ENCODE data around the gene HLA-DOA.
A peak's percentile ranks its signal among the peaks of the same experiment; 100 is the strongest.

Gene HLA-DOA

GRCh38 chr6:32972353-32973143 lies 36.8 kb downstream of the HLA-DOA start:
- TF ChIP-seq POLR2AphosphoS5 (IDR thresholded peaks at IDR 0.05; ENCODE audit: low read depth, low read length) (no peak; the same call in 1 of the 2 replicates), TAF1 (IDR thresholded peaks at IDR 0.05; ENCODE audit: borderline replicate concordance, insufficient read depth, low read length) (peak; percentile 34; the same call in 1 of the 2 replicates)

GRCh38 chr6:32971581-32972352 lies 37.6 kb downstream of the HLA-DOA start:
- TF ChIP-seq TAF1 (IDR thresholded peaks at IDR 0.05; ENCODE audit: borderline replicate concordance, insufficient read depth, low read length) (peak; percentile 99), FOXP2 (optimal IDR thresholded peaks at IDR 0.05; ENCODE audit: borderline replicate concordance, extremely low read depth, extremely low read length, insufficient read depth) (no peak), POLR2AphosphoS5 (IDR thresholded peaks at IDR 0.05; ENCODE audit: low read depth, low read length) (peak; percentile 99), SIN3A (IDR thresholded peaks at IDR 0.05; ENCODE audit: borderline replicate concordance, insufficient read depth, low read length) (peak; percentile 76; the same call in 1 of the 2 replicates), REST (IDR thresholded peaks at IDR 0.05; ENCODE audit: insufficient read depth in 1 of 2, low read depth in 2 of 2, low read length in 2 of 2) (peak in 1 of 2 experiments; percentile 45; a peak in 2 of 4 replicates)

- TF ChIP-seq REST (IDR thresholded peaks at IDR 0.05; ENCODE audit: insufficient read depth in 1 of 2, low read depth in 2 of 2, low read length in 2 of 2) (no peak), TAF1 (IDR thresholded peaks at IDR 0.05; ENCODE audit: borderline replicate concordance, insufficient read depth, low read length) (no peak), SIN3A (IDR thresholded peaks at IDR 0.05; ENCODE audit: borderline replicate concordance, insufficient read depth, low read length) (no peak), POLR2AphosphoS5 (IDR thresholded peaks at IDR 0.05; ENCODE audit: low read depth, low read length) (no peak; the same call in 1 of the 2 replicates), FOXP2 (optimal IDR thresholded peaks at IDR 0.05; ENCODE audit: borderline replicate concordance, extremely low read depth, extremely low read length, insufficient read depth) (no peak)
Measured at GRCh38 chr6:32971242-32971580, 38.2 kb downstream of the HLA-DOA start.

GRCh38 chr6:32970413-32971241 lies 38.8 kb downstream of the HLA-DOA start:
- TF ChIP-seq REST (IDR thresholded peaks at IDR 0.05; ENCODE audit: insufficient read depth in 1 of 2, low read depth in 2 of 2, low read length in 2 of 2) (no peak), TAF1 (IDR thresholded peaks at IDR 0.05; ENCODE audit: borderline replicate concordance, insufficient read depth, low read length) (peak; percentile 71; the same call in 1 of the 2 replicates), POLR2AphosphoS5 (IDR thresholded peaks at IDR 0.05; ENCODE audit: low read depth, low read length) (peak; percentile 51; the same call in 1 of the 2 replicates)

- TF ChIP-seq REST (IDR thresholded peaks at IDR 0.05; ENCODE audit: insufficient read depth in 1 of 2, low read depth in 2 of 2, low read length in 2 of 2): peak in 1 of 2 experiments; percentile 78; a peak in 2 of 4 replicates
- TF ChIP-seq FOXP2 (optimal IDR thresholded peaks at IDR 0.05; ENCODE audit: borderline replicate concordance, extremely low read depth, extremely low read length, insufficient read depth): no peak
- TF ChIP-seq POLR2AphosphoS5 (IDR thresholded peaks at IDR 0.05; ENCODE audit: low read depth, low read length): peak; percentile 71
- peak; percentile 91; the same call in 1 of the 2 replicates for TF ChIP-seq TAF1 (IDR thresholded peaks at IDR 0.05; ENCODE audit: borderline replicate concordance, insufficient read depth, low read length)
- peak; percentile 94; the same call in 1 of the 2 replicates for TF ChIP-seq SIN3A (IDR thresholded peaks at IDR 0.05; ENCODE audit: borderline replicate concordance, insufficient read depth, low read length)
Measured at GRCh38 chr6:32969685-32970412, 39.5 kb downstream of the HLA-DOA start.

Data from PFSK-1 (cell line).